Mammary epithelial cell (primary cell): ENCODE measurements around the gene UBE2Q1.

Experiments
- CTCF ChIP-seq, 2 donors: IDR thresholded peaks in 1 of 2; conservative IDR thresholded peaks in 1 of 2; 2 replicates each; pipeline ENCODE4 v1.5.1; 2011 to 2012; ENCODE audit warnings: inconsistent platforms in 2 of 2, low read length in 2 of 2, mild to moderate bottlenecking in 2 of 2, control low read depth in 1 of 2, low read depth in 1 of 2; ENCODE audit not compliant: insufficient read depth in 1 of 2; ENCODE audit errors: extremely low read depth in 1 of 2
- EZH2 ChIP-seq: IDR thresholded peaks from 2 replicates; pipeline ENCODE4 v1.6.1; 2012; ENCODE audit warnings: low read length, inconsistent platforms, borderline replicate concordance

GRCh38 chr1:154599658-154600057 lies 41.2 kb upstream of the UBE2Q1 start:
- TF ChIP-seq CTCF (conservative IDR thresholded peaks at IDR 0.05 in 1 of 2, IDR thresholded peaks at IDR 0.05 in 1 of 2; ENCODE audit: extremely low read depth in 1 of 2, insufficient read depth in 1 of 2, low read depth in 1 of 2, low read length in 2 of 2) (no peak), EZH2 (no peak)
